Fibroblast of mammary gland (primary cell): ENCODE measurements around the gene LZTS2.

Experiments used
- DNase-seq: peaks from one replicate; pipeline ENCODE4 v3.0.0-alpha.2; 2010; ENCODE audit warnings: low read depth
- H3K4me3 ChIP-seq: 2 replicates; pipeline ENCODE4 v1.5.1; 2011; ENCODE audit warnings: low read depth, mild to moderate bottlenecking, low read length, moderate library complexity; ENCODE audit not compliant: control insufficient read depth
- CTCF ChIP-seq: conservative IDR thresholded peaks from 2 replicates; pipeline ENCODE4 v1.5.1; 2011; ENCODE audit warnings: low read depth, low read length, inconsistent platforms; ENCODE audit not compliant: control insufficient read depth, insufficient read depth

LZTS2 gene

GRCh38 chr10:100998991-100999741, 442 bp upstream of the LZTS2 start:
- TF ChIP-seq CTCF: no peak
- peak; percentile 63 for DNase-seq
- peak overlapping the region; percentile 70 for H3K4me3 ChIP-seq

GRCh38 chr10:101000127-101000914, 713 bp downstream of the LZTS2 start:
- peak overlapping the region; percentile 80 for H3K4me3 ChIP-seq
- no peak for TF ChIP-seq CTCF
- DNase-seq: no peak

GRCh38 chr10:101000915-101001658, 1.5 kb downstream of the LZTS2 start:
- DNase-seq: peak; percentile 94
- no peak for TF ChIP-seq CTCF

GRCh38 chr10:101001659-101002035, 2.0 kb downstream of the LZTS2 start:
- no peak for DNase-seq
- H3K4me3 ChIP-seq: peak overlapping the region; percentile 38
- TF ChIP-seq CTCF: no peak

More at GRCh38 chr10:101000915-101001658, 1.5 kb downstream of the LZTS2 start:
- H3K4me3 ChIP-seq: peak overlapping the region; percentile 80

GRCh38 chr10:101002456-101002855, 2.8 kb downstream of the LZTS2 start:
- no peak overlapping the region for H3K4me3 ChIP-seq
- TF ChIP-seq CTCF: no peak
- no peak for DNase-seq

GRCh38 chr10:101003639-101004206, 4.1 kb downstream of the LZTS2 start:
- no peak overlapping the region for H3K4me3 ChIP-seq
- TF ChIP-seq CTCF: no peak
- DNase-seq: no peak
